Fibroblast of mammary gland (primary cell): Measurements from ENCODE around the gene XYLT1.
"Not testable (repeated sequence)": the region's sequence is repeated elsewhere in the genome, so short reads cannot be mapped to it uniquely, and the experiment has no call there.

ENCODE experiments used
- DNase-seq: peaks from one replicate; pipeline ENCODE4 v3.0.0-alpha.2; 2010; ENCODE audit warnings: low read depth
- H3K4me3 ChIP-seq: 2 replicates; pipeline ENCODE4 v1.5.1; 2011; ENCODE audit warnings: low read depth, mild to moderate bottlenecking, low read length, moderate library complexity; ENCODE audit not compliant: control insufficient read depth
- TF ChIP-seq, protein P1 (sequence below): conservative IDR thresholded peaks from 2 replicates; pipeline ENCODE4 v1.5.1; 2011; ENCODE audit warnings: low read depth, low read length, inconsistent platforms; ENCODE audit not compliant: control insufficient read depth, insufficient read depth

XYLT1 gene

DNA sequence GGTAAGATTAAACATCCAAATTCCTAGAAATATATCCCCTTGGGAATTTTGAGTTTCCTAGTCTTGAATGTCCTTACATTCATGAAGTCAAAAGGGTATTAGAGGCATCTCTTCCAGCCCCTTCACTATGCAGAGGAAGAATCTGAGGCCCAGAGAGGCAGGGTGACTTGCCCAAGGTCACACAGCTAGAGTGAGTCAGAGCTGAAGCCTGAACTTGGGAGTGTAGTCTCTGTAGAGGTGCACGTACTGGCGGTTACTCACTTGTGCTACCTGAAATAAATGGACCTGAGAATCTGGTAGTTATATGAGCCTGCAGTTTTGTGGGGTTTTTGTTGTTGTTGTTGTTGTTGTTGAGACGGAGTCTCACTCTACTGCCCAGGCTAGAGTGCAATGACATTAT, 164.0 kb downstream of the XYLT1 start:
- DNase-seq, result no peak
- TF ChIP-seq, protein P1, sequence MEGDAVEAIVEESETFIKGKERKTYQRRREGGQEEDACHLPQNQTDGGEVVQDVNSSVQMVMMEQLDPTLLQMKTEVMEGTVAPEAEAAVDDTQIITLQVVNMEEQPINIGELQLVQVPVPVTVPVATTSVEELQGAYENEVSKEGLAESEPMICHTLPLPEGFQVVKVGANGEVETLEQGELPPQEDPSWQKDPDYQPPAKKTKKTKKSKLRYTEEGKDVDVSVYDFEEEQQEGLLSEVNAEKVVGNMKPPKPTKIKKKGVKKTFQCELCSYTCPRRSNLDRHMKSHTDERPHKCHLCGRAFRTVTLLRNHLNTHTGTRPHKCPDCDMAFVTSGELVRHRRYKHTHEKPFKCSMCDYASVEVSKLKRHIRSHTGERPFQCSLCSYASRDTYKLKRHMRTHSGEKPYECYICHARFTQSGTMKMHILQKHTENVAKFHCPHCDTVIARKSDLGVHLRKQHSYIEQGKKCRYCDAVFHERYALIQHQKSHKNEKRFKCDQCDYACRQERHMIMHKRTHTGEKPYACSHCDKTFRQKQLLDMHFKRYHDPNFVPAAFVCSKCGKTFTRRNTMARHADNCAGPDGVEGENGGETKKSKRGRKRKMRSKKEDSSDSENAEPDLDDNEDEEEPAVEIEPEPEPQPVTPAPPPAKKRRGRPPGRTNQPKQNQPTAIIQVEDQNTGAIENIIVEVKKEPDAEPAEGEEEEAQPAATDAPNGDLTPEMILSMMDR, result no peak
- no peak overlapping the region for H3K4me3 ChIP-seq

DNA sequence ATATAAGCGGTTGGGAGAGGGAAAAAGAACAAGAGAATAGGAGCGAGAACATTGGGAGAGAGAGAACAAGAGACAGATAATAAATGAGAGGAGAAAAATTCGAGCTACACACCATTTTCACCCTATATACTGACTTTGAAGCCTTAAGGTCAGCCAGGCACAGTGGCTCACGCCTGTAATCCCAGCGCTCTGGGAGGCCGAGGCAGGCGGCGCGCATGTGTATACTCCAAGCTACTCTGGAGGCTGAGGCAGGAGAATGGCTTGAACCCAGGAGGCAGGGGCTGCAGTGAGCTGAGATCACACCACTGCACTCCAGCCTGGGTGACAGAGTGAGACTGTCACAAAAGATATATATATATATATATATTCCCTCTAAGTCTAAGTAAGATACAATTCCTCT, 164.5 kb downstream of the XYLT1 start:
- not testable (repeated sequence) for DNase-seq, H3K4me3 ChIP-seq

DNA sequence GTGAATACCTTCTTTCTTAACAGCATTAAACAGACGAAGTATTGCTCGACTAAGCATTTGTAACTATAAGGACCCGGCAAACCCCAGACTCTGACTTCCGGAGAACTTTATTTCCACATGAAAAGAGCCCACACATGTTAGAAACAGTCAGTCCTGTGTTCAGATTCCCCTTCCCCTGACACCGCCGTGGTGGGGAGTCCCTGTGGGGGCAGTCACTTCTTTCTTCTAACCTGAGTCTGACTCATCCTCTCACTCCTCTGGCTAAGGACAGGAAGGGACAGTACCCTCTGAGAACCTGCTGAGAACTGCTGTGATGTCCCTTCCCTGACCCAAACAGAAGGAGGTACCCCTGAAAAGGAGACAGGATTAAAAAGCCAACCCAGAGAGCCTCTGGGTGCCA, 165.1 kb downstream of the XYLT1 start:
- H3K4me3 ChIP-seq, result no peak overlapping the region
- DNase-seq, result no peak
- TF ChIP-seq, protein P1, result no peak

DNA sequence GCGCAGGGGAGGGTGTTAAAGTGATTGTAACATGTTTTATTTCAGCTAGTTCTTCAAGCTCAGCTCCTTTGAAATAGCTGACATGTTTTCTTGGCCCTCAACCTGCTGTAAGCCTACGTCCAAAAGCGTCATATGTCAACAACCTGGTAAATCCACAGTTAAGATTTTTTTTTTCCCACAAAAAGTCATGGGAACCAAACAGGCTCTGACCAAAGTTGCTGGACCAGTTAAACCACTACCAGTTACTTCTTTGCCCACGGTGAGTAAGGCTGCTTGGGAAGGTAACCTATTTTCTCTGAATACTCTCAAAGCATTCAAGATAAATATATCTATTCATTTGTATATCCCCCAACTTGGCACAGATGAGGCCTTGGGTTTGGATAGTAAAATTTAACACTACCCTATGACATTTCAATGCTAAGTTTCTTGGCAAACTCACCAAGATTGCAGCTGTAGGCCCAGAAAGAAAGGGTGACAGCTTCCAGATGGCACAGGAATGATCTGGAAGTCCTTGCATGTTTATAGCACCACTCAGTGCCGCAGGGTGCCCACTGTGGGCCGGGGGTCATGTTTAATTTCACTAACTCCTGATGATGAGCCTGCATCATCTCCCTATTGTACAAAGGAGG, 166.2 kb downstream of the XYLT1 start:
- peak; percentile 54 for DNase-seq
- TF ChIP-seq, protein P1, result no peak

DNA sequence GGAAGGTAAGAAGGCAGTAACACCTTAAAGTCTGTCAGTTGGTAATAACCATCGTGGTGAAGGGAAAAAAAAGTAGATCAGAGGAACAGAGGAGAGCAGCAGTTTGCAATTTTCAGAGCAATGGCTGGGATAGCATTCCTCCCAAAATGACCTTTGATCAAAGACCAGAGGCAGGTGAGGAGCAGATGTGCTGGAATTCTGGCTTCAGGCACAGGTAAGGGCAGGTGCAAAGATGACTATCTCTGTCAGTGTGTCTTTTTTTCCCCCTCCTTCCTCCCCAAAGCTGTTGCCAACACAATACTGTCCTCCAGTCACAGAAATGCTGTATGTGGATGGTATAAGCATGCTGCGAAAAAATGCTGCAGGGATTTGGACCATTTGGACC, 166.7 kb downstream of the XYLT1 start:
- no peak for DNase-seq
- H3K4me3 ChIP-seq, result no peak overlapping the region
- TF ChIP-seq, protein P1, result no peak

More for the DNA sequence above, 166.2 kb downstream of the XYLT1 start:
- no peak overlapping the region for H3K4me3 ChIP-seq

DNA sequence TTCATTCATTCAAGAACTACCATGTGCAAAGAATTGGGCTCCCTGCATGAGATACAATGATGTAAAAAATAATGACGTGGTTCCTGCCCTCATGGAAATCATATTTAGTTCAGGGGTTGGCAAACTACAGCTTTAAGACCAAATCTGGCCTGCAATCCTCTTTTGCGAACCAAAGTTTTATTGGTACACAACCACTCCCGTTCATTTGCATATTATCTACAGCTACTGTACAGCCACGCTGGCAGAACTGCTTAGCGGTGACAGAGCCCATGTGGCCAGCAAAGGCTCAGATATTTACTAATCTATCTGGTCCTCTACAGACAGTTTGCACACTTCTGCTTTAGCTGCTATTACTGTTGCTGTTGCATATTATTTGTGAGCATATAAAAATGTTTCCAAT, 167.7 kb downstream of the XYLT1 start:
- DNase-seq, result no peak
- TF ChIP-seq, protein P1, result no peak
- H3K4me3 ChIP-seq, result no peak overlapping the region

DNA sequence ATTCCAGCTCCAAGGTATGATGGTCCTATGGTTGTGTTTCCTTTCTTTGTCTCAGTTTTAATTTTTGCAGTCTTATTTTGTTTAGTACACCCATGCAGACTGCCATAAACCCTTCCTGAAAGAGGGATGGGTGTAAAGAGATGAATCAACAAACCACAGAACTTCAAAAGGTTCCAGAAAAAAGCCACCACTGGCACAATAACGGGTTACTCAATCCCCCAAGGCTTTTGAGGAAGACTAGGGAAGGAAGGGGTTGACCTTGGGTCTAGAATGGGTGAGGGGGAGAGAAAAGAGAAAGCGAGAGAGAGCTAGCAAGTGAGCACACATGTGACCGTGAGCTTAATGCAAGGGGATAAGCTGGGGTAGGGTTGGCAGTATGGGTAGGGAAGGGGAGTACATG, 168.1 kb downstream of the XYLT1 start:
- no peak overlapping the region for H3K4me3 ChIP-seq
- TF ChIP-seq, protein P1, result no peak
- peak; percentile 61 for DNase-seq

DNA sequence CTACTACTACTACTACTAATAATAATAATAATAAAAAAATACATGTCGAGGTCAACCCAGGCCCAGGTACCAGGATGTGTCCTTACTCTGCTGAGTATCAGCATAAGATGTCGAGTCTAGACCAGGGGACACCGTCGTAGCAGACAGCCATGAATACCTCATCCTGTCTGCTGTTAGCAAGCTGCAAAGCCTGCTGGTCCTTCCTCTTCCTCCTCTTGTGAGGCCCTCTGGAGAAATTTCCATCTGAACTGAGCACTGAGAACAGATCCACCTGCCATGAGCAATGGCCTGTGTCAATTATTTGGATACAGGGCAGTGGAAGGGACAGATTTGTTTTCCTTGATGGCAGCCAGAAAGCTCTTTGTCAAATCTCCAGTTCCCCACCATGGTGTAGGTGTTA, 168.5 kb downstream of the XYLT1 start:
- H3K4me3 ChIP-seq, result no peak overlapping the region
- TF ChIP-seq, protein P1, result no peak
- no peak for DNase-seq
